HG02973 (cell line): ENCODE results near the gene GLOD5.
A peak's percentile ranks its signal among the peaks of the same experiment; 100 is the strongest.

ENCODE experiments used
- ATAC-seq: cut with Tn5 transposase; IDR thresholded peaks from one replicate; pipeline ENCODE4 v1.9.1; 2021; ENCODE audit warnings: moderate library complexity; ENCODE audit not compliant: unreplicated experiment

GLOD5 gene

GRCh38 chrX:48761674-48762471 lies at the start of gene GLOD5:
GLOD5 (plus strand) TSS chrX:48761747; CDS start chrX:48761791, 44 bp downstream.
- no peak for ATAC-seq

GRCh38 chrX:48711929-48712505 lies 49.5 kb upstream of the GLOD5 start:
- ATAC-seq, result no peak

GRCh38 chrX:48713847-48714246 lies 47.7 kb upstream of the GLOD5 start:
- no peak for ATAC-seq

- no peak for ATAC-seq
These were observed 47.0 kb upstream of the GLOD5 start for GRCh38 chrX:48714573-48714972.

GRCh38 chrX:48715072-48715471 lies 46.5 kb upstream of the GLOD5 start:
- ATAC-seq, result no peak

GRCh38 chrX:48715876-48716502 lies 45.6 kb upstream of the GLOD5 start:
- ATAC-seq, result no peak

- no peak for ATAC-seq
These were observed 41.6 kb upstream of the GLOD5 start for GRCh38 chrX:48719958-48720357.

GRCh38 chrX:48720577-48721250 lies 40.8 kb upstream of the GLOD5 start:
- no peak for ATAC-seq

- ATAC-seq, result no peak
These were observed 39.6 kb upstream of the GLOD5 start for GRCh38 chrX:48721916-48722315.

GRCh38 chrX:48726596-48726995 lies 35.0 kb upstream of the GLOD5 start:
- ATAC-seq, result no peak

- ATAC-seq, result no peak
These were observed 32.9 kb upstream of the GLOD5 start for GRCh38 chrX:48728653-48729052.

- ATAC-seq, result no peak
These were observed 25.2 kb upstream of the GLOD5 start for GRCh38 chrX:48736303-48736702.

GRCh38 chrX:48736878-48737212 lies 24.7 kb upstream of the GLOD5 start:
- no peak for ATAC-seq

GRCh38 chrX:48737213-48737938 lies 24.2 kb upstream of the GLOD5 start:
- peak; percentile 97 for ATAC-seq

GRCh38 chrX:48737940-48738339 lies 23.6 kb upstream of the GLOD5 start:
- no peak for ATAC-seq

GRCh38 chrX:48741834-48742233 lies 19.7 kb upstream of the GLOD5 start:
- ATAC-seq, result no peak

- ATAC-seq, result no peak
These were observed 16.3 kb upstream of the GLOD5 start for GRCh38 chrX:48745222-48745621.

- ATAC-seq, result no peak
These were observed 14.0 kb upstream of the GLOD5 start for GRCh38 chrX:48747415-48748016.

- ATAC-seq, result no peak
These were observed 12.4 kb upstream of the GLOD5 start for GRCh38 chrX:48749182-48749581.

- no peak for ATAC-seq
These were observed 10.2 kb upstream of the GLOD5 start for GRCh38 chrX:48751343-48751742.

GRCh38 chrX:48752498-48752897 lies 9.0 kb upstream of the GLOD5 start:
- ATAC-seq, result no peak
